ENCODE data around the gene DTNA.
"Not testable (repeated sequence)": the region's sequence is repeated elsewhere in the genome, so short reads cannot be mapped to it uniquely, and the experiment has no call there.

Gene DTNA

GRCh38 chr18:34709750-34710441 lies at the start of gene DTNA:
DTNA (plus strand) TSS chr18:34710298; CDS start chr18:34755977, 45,679 bp downstream.
- POLR2A ChIA-PET: no interaction called here
- peak; percentile 50 for DNase-seq (ENCODE audit: extremely low spot score)
- TF ChIP-seq CTBP1 (IDR thresholded peaks at IDR 0.05; ENCODE audit: borderline replicate concordance) (no peak), FOXA1 (IDR thresholded peaks at IDR 0.05) (no peak), FOXK2 (IDR thresholded peaks at IDR 0.05) (no peak), L3MBTL2 (conservative IDR thresholded peaks at IDR 0.05) (0 out of 2 replicates have a peak, but pooled peaks have one; percentile 39)
- CTCF ChIA-PET: interaction anchor here (0.7 to 1.4 kb wide), 5 partner anchors 10 to 66 kb away, joined by 3 to 12 read pairs (median 4); no protein-coding TSS in a partner anchor

- CTCF ChIA-PET: interaction anchor here (0.6 to 3.4 kb wide), 35 partner anchors 9 to 712 kb away, joined by 3 to 49 read pairs (median 7); partner anchors contain the start of gene DTNA
- POLR2A ChIA-PET: interaction anchor here (1.3 kb wide), 1 partner anchor 60 kb away, joined by 4 read pairs; no protein-coding TSS in a partner anchor
- DNase-seq (ENCODE audit: extremely low spot score): no peak
- TF ChIP-seq CTBP1 (IDR thresholded peaks at IDR 0.05; ENCODE audit: borderline replicate concordance) (no peak), LEF1 (IDR thresholded peaks at IDR 0.05; ENCODE audit: borderline replicate concordance) (no peak), ZNF384 (IDR thresholded peaks at IDR 0.05) (no peak), FOXK2 (IDR thresholded peaks at IDR 0.05) (no peak), NFRKB (IDR thresholded peaks at IDR 0.05) (no peak), ELF4 (IDR thresholded peaks at IDR 0.05) (no peak), HDGF (IDR thresholded peaks at IDR 0.05; ENCODE audit: borderline replicate concordance) (no peak), L3MBTL2 (conservative IDR thresholded peaks at IDR 0.05) (no peak), SP1 (IDR thresholded peaks at IDR 0.05) (no peak), FOXM1 (IDR thresholded peaks at IDR 0.05; ENCODE audit: borderline replicate concordance) (no peak), PKNOX1 (IDR thresholded peaks at IDR 0.05) (no peak), TARDBP (IDR thresholded peaks at IDR 0.05) (no peak), FOXA1 (IDR thresholded peaks at IDR 0.05) (no peak), SUZ12 (IDR thresholded peaks at IDR 0.05) (no peak), ARNT (IDR thresholded peaks at IDR 0.05) (no peak), BHLHE40 (IDR thresholded peaks at IDR 0.05; ENCODE audit: borderline replicate concordance) (no peak)
Observed at GRCh38 chr18:34660572-34660971, 49.5 kb upstream of the DTNA start.

GRCh38 chr18:34661464-34662087 lies 48.5 kb upstream of the DTNA start:
- ChIA-PET POLR2A (interaction anchor here (0.8 kb wide), 1 partner anchor 17 kb away, joined by 3 read pairs; no protein-coding TSS in a partner anchor), CTCF (interaction anchor here (0.6 to 3.4 kb wide), 57 partner anchors 10 to 796 kb away, joined by 3 to 49 read pairs (median 5); partner anchors contain the start of genes DTNA and NOL4)
- TF ChIP-seq NFRKB (IDR thresholded peaks at IDR 0.05) (no peak), CTBP1 (IDR thresholded peaks at IDR 0.05; ENCODE audit: borderline replicate concordance) (0 out of 2 replicates have a peak, but pooled peaks have one; percentile 14)
- DNase-seq (ENCODE audit: extremely low spot score): peak; percentile 86

GRCh38 chr18:34676816-34677574 lies 33.1 kb upstream of the DTNA start:
- ChIA-PET POLR2A (no interaction called here), CTCF (interaction anchor here (4.9 kb wide), 1 partner anchor 15 kb away, joined by 37 read pairs; no protein-coding TSS in a partner anchor)
- TF ChIP-seq NFRKB (IDR thresholded peaks at IDR 0.05): no peak
- no peak for TF ChIP-seq ARNT (IDR thresholded peaks at IDR 0.05)
- TF ChIP-seq FOXA1 (IDR thresholded peaks at IDR 0.05): no peak
- TF ChIP-seq FOXK2 (IDR thresholded peaks at IDR 0.05): no peak
- DNase-seq (ENCODE audit: extremely low spot score): no peak

GRCh38 chr18:34689750-34690149 lies 20.3 kb upstream of the DTNA start:
- POLR2A ChIA-PET; DNase-seq (ENCODE audit: extremely low spot score): not testable (repeated sequence)
- CTCF ChIA-PET: interaction anchor here (1.1 kb wide), 1 partner anchor 28 kb away, joined by 5 read pairs; no protein-coding TSS in a partner anchor

- no peak for TF ChIP-seq LEF1 (IDR thresholded peaks at IDR 0.05; ENCODE audit: borderline replicate concordance)
- TF ChIP-seq SUZ12 (IDR thresholded peaks at IDR 0.05): no peak
- TF ChIP-seq TARDBP (IDR thresholded peaks at IDR 0.05): no peak
- TF ChIP-seq FOXK2 (IDR thresholded peaks at IDR 0.05): no peak
- TF ChIP-seq CTBP1 (IDR thresholded peaks at IDR 0.05; ENCODE audit: borderline replicate concordance): no peak
- no peak for TF ChIP-seq ELF4 (IDR thresholded peaks at IDR 0.05)
- TF ChIP-seq ARNT (IDR thresholded peaks at IDR 0.05): no peak
- TF ChIP-seq BHLHE40 (IDR thresholded peaks at IDR 0.05; ENCODE audit: borderline replicate concordance): no peak
- no peak for TF ChIP-seq ZNF384 (IDR thresholded peaks at IDR 0.05)
- no peak for TF ChIP-seq FOXA1 (IDR thresholded peaks at IDR 0.05)
- TF ChIP-seq HDGF (IDR thresholded peaks at IDR 0.05; ENCODE audit: borderline replicate concordance): no peak
- no peak for TF ChIP-seq FOXM1 (IDR thresholded peaks at IDR 0.05; ENCODE audit: borderline replicate concordance)
- no peak for TF ChIP-seq L3MBTL2 (conservative IDR thresholded peaks at IDR 0.05)
- TF ChIP-seq SP1 (IDR thresholded peaks at IDR 0.05): no peak
- no peak for TF ChIP-seq PKNOX1 (IDR thresholded peaks at IDR 0.05)
- TF ChIP-seq NFRKB (IDR thresholded peaks at IDR 0.05): no peak
- POLR2A ChIA-PET: no interaction called here
- no peak for DNase-seq (ENCODE audit: extremely low spot score)
- CTCF ChIA-PET: interaction anchor here (1.9 kb wide), 1 partner anchor 30 kb away, joined by 13 read pairs; no protein-coding TSS in a partner anchor
Observed at GRCh38 chr18:34691614-34692013, 18.5 kb upstream of the DTNA start.

Data from HEK293T (cell line).